ENCODE results near the gene GNL3.

Gene GNL3, protein sequence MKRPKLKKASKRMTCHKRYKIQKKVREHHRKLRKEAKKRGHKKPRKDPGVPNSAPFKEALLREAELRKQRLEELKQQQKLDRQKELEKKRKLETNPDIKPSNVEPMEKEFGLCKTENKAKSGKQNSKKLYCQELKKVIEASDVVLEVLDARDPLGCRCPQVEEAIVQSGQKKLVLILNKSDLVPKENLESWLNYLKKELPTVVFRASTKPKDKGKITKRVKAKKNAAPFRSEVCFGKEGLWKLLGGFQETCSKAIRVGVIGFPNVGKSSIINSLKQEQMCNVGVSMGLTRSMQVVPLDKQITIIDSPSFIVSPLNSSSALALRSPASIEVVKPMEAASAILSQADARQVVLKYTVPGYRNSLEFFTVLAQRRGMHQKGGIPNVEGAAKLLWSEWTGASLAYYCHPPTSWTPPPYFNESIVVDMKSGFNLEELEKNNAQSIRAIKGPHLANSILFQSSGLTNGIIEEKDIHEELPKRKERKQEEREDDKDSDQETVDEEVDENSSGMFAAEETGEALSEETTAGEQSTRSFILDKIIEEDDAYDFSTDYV

DNA sequence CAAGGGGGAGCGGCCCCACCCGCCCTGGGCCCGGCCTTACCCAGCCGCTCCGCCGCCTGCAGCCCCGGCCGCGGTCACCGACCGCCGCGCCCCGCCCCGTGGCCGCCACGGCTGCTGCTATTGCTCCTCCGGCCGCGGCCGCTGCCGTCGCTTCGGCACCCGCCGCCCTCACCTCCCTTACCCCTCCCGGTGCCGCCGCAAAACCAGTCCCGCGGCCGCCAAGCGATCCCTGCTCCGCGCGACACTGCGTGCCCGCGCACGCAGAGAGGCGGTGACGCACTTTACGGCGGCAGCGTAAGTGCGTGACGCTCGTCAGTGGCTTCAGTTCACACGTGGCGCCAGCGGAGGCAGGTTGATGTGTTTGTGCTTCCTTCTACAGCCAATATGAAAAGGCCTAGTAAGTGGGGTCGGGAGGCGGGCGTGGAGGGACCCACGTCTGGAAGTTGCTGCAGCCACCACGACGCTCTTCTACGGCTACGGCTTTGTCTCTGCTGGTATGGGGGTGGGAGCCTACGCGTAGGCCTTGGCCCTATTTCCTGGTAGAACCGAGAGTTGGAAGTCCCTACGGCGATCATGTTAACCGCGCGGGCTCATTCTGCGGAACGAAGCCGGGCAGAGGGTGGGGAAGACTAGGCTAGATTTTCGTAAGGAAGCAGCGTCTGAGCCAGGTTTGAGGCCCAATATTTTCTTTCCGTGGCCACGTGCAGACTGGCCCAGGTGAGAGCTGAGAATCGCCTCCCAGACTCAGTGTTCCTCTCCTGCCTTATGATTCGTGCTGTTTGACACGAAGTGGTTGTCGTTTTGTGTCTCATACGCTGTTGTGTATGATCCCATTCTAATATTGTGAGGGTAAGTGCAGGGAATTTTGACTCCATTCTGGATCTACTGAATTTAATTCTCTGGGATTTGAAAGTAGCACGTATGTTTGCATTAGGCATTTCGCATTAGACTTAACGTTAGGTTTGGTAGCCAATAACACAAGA lies at the start of gene GNL3, which contains the start of gene PBRM1:
Gene GNL3, plus strand, starts transcription at position 324 of the 983 bp plus-strand sequence. Its CDS starts 61 bp downstream, at position 385.
Gene PBRM1, minus strand, starts transcription at position 205 of the 983 bp plus-strand sequence.
- peak; percentile 89 for DNase-seq (ENCODE audit: extremely low read depth, low read depth)
- TF ChIP-seq, protein P1, sequence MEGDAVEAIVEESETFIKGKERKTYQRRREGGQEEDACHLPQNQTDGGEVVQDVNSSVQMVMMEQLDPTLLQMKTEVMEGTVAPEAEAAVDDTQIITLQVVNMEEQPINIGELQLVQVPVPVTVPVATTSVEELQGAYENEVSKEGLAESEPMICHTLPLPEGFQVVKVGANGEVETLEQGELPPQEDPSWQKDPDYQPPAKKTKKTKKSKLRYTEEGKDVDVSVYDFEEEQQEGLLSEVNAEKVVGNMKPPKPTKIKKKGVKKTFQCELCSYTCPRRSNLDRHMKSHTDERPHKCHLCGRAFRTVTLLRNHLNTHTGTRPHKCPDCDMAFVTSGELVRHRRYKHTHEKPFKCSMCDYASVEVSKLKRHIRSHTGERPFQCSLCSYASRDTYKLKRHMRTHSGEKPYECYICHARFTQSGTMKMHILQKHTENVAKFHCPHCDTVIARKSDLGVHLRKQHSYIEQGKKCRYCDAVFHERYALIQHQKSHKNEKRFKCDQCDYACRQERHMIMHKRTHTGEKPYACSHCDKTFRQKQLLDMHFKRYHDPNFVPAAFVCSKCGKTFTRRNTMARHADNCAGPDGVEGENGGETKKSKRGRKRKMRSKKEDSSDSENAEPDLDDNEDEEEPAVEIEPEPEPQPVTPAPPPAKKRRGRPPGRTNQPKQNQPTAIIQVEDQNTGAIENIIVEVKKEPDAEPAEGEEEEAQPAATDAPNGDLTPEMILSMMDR (IDR thresholded peaks at IDR 0.05; ENCODE audit: low read depth, low read length): no peak

DNA sequence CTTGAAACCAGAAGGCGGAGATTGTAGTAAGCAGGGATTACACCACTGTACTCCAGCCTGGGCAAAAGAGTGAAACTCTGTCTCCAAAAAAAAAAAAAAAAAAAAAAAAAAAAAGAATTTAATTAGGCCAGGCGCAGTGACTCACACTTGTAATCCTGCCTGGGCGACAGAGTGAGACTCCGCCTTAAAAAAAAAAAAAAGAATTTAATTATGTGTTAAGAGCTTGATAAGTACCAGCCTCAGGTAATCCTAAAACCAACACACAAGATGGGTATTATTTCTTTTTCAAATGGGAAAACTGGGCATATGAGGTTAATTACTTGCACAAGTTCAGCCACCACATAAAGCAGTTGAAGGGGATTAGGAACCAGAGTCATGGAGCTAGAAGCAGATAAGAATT lies 49.2 kb upstream of the GNL3 start:
- TF ChIP-seq, protein P1 (IDR thresholded peaks at IDR 0.05; ENCODE audit: low read depth, low read length): no peak
- DNase-seq (ENCODE audit: extremely low read depth, low read depth): no peak

DNA sequence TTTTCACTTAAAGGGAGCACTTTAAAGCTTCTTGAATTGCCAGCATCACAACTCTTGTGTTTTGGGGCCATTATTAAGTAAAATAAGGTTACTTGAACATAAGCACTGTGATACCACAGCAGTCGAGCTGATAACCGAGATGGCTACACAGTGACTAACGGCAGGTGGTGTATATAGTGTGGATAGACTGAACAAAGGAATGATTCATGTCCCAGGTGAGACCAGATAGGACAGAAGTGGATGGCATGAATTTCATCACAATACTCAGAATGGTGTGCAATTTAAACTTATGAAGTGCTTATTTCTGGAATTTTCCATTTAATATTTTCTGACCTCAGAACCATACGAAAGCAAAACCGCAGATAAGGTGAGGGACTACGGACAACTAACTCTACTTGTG lies 40.3 kb upstream of the GNL3 start:
- DNase-seq (ENCODE audit: extremely low read depth, low read depth): no peak
- TF ChIP-seq, protein P1 (IDR thresholded peaks at IDR 0.05; ENCODE audit: low read depth, low read length): no peak

DNA sequence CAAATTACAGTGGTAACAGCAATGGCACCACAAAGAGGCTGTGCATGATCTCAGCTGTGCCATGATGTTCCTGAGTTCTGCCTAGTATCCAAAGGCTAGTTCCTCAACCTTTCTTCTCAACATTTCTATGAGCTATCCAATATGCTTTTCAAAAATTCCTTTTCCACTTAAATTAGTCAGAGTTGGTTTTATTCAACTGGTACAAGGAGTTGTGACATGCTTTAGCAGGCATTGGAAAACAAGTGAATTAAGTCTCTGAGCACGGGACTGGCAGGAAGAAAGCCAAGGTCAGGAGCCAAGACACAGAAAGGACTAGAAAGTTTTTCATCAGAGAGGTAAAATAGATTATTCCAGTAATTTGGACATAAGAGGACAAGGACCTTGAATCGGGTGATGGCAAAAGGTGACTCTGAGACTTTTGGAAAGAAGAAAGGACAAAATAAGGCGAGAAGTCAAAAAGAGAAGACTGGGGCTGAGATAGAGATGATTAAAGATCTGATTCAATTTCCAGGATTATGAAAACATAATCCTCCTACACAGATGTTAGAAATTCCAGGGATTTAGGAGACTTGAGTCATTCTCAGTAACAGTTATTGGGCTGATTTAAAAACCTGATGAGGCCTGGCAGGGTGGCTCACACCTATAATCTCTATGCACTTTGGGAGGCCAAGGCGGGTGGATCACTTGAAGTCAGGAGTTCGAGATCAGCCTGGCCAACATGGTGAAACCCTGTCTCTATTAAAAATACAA lies 36.2 kb upstream of the GNL3 start:
- TF ChIP-seq, protein P1 (IDR thresholded peaks at IDR 0.05; ENCODE audit: low read depth, low read length): no peak
- no peak for DNase-seq (ENCODE audit: extremely low read depth, low read depth)

DNA sequence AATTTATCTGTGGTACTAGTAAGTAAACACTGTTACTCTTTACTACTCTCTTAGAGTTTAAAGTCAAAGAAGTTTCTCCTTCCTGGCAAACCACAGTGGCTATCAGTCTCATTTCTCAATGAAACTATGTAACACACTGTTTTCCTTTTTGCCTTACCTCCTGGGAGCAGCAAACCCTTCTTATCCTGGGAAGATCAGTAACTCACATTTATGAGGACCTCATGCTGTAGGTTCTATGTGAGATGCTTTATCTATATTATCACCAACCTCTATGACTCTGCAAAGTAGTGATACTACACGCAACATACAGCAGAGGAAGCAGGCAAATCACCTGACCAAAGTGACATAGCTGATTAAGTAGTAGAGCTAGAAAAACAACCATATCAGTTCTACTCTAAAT lies 35.4 kb upstream of the GNL3 start:
- DNase-seq (ENCODE audit: extremely low read depth, low read depth): no peak
- TF ChIP-seq, protein P1 (IDR thresholded peaks at IDR 0.05; ENCODE audit: low read depth, low read length): no peak

DNA sequence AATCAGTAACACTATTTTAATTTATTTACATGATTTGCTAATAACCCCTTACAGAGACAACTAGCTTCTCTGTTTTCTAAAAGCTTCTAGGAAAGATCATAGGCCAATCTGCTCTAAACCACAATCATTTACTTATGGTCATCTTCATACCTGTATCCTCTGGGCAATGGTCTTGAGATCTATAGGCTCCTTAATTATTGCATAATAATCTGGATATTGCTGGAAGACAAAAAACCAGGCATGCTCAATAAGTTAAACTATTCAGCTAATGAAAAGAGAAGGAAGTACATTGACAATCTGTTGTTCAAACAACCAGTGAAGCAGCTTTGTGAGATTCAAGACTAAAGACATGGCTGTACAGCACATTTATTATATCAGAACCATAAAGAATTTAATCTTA lies 34.2 kb upstream of the GNL3 start:
- TF ChIP-seq, protein P1 (IDR thresholded peaks at IDR 0.05; ENCODE audit: low read depth, low read length): no peak
- DNase-seq (ENCODE audit: extremely low read depth, low read depth): no peak

All from AG09319 (cell line).